Lower leg skin (tissue), 4 donors: ENCODE results near the gene CCNJL. TPM values are rescaled to one million over a fixed set of nuclear protein-coding genes. Genes with fewer than 3 reads are reported as not detected.

Experiments
- DNase-seq, 2 donors: peaks; one replicate each; pipeline ENCODE4 v3.0.0-alpha.2; 2019; ENCODE audit warnings: low spot score in 2 of 2
- H3K4me3 ChIP-seq: fragments of 200-600 bp; sonication (generic); 2 replicates; pipeline ENCODE4 v1.5.1; 2017; ENCODE audit warnings: mild to moderate bottlenecking, low read depth; ENCODE audit not compliant: poor library complexity, severe bottlenecking
- CTCF ChIP-seq, 3 donors: fragments of 450-650 bp; IDR thresholded peaks; one replicate each; pipeline ENCODE4 v1.5.1; 2016; ENCODE audit warnings: antibody characterized with exemption in 3 of 3, mild to moderate bottlenecking in 3 of 3, moderate library complexity in 2 of 3
- POLR2A ChIP-seq, 2 donors: fragments of 450-650 bp; IDR thresholded peaks; one replicate each; pipeline ENCODE4 v1.6.1; 2016 to 2017; ENCODE audit warnings: antibody characterized with exemption in 2 of 2, mild to moderate bottlenecking in 1 of 2, moderate library complexity in 1 of 2
- WGBS, 2 donors: methylation state at CpG; one replicate each; pipeline ENCODE4 v1.1.5; 2018; 5-methylcytosine and 5-hydroxymethylcytosine counted together
- intact Hi-C: fragments of 100-400 bp; cut with DNase I; formaldehyde crosslinking; loops from one replicate; pipeline ENCODE4 v1.15.0; 2023; ENCODE audit warnings: low total_unique reads
- total RNA-seq, 4 donors: library from RNA; depleted of rRNA; stranded (reverse); fragments of >200 nt; gene quantifications; one replicate each; pipeline ENCODE4 v1.1.0, GENCODE V29; 2016

CCNJL gene
- total RNA-seq, 4 donors from 2014 or later: 0.08 to 0.34 (median 0.22) TPM

GRCh38 chr5:160229190-160229742 lies 83.1 kb downstream of the CCNJL start, which contains the start of gene FABP6:
Gene FABP6, plus strand, starts transcription at chr5:160229506. Its CDS starts 52 bp downstream, at chr5:160229558.
- no peak for DNase-seq
- no peak within 1 kb of the TSS for H3K4me3 ChIP-seq
- intact Hi-C loops: no loop called here
- TF ChIP-seq CTCF (IDR thresholded peaks at IDR 0.05): no peak
- TF ChIP-seq POLR2A (IDR thresholded peaks at IDR 0.05): no peak
- 65 to 67% methylated on average over 7 of the region's 7 CpGs for WGBS, 2 donors

- intact Hi-C loops: no loop called here
- TF ChIP-seq CTCF (IDR thresholded peaks at IDR 0.05): no peak
- no peak for TF ChIP-seq POLR2A (IDR thresholded peaks at IDR 0.05)
- no peak overlapping the region for H3K4me3 ChIP-seq
- DNase-seq: no peak
- 88 to 89% methylated on average over 2 of the region's 2 CpGs for WGBS, 2 donors
Observed at GRCh38 chr5:160227012-160227411, 85.4 kb downstream of the CCNJL start.

DNA sequence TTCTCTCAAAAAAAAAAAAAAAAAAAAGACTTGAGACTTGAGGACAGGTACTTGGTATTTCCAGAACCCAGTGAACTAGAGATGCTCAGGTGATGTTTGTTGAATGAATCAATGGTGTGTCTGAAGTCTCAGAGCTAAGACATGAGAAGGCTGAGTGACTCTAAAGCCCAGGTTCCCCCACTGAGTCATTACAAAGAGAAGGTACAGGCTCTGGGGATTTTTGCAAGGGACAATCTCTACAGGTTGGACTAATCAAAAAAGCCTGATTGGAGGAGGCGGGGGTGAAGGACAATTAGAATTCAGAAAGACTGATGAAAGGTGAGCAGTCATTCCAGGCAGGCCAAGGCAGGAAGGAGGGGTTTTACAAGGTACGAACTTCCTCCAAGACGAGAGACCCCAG lies 91.3 kb downstream of the CCNJL start:
- intact Hi-C loops: no loop called here
- TF ChIP-seq POLR2A (IDR thresholded peaks at IDR 0.05) (no peak), CTCF (IDR thresholded peaks at IDR 0.05) (no peak)
- DNase-seq: no peak
- WGBS, 2 donors: 82 to 93% methylated on average over 3 of the region's 3 CpGs
- no peak overlapping the region for H3K4me3 ChIP-seq

- 76 to 80% methylated on average over 4 of the region's 4 CpGs for WGBS, 2 donors
- no peak for DNase-seq
- no peak for TF ChIP-seq CTCF (IDR thresholded peaks at IDR 0.05)
- H3K4me3 ChIP-seq: no peak overlapping the region
- intact Hi-C loops: no loop called here
Observed at GRCh38 chr5:160219356-160219755, 93.0 kb downstream of the CCNJL start.

DNA sequence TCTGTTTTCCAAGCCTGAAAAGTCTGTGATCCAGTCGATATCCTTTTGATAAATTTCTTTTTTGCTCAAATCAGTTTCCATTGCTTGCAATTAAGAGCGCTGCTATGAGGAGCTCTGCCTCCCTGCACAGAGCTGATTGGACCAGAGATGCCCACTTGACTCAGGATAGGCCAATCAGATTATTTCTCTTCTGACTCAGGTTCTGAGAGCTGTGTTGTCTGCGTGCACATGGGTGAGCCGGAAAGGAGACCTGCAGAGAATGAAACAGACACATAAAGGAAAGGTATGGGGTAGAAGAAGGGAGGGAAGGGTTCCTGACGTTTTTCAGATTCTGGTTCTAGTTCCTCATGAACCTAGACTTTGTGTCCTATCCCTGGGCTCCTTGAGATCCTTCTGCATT lies 98.8 kb downstream of the CCNJL start:
- no peak overlapping the region for H3K4me3 ChIP-seq
- TF ChIP-seq CTCF (IDR thresholded peaks at IDR 0.05) (no peak), POLR2A (IDR thresholded peaks at IDR 0.05) (no peak)
- intact Hi-C loops: no loop called here
- no peak for DNase-seq
- WGBS, 2 donors: 78% methylated on average over 5 of the region's 5 CpGs

- TF ChIP-seq CTCF (IDR thresholded peaks at IDR 0.05): no peak
- no peak for TF ChIP-seq POLR2A (IDR thresholded peaks at IDR 0.05)
- intact Hi-C loops: no loop called here
- no peak for DNase-seq
- WGBS, 2 donors: 63 to 65% methylated on average over 2 of the region's 2 CpGs
- no peak overlapping the region for H3K4me3 ChIP-seq
Observed at GRCh38 chr5:160211352-160211751, 101.0 kb downstream of the CCNJL start.
